C4-2B (cell line): ENCODE measurements around the gene SHB.

ENCODE experiments used
- H3K27ac ChIP-seq: fragments of 450-650 bp; 2 replicates; pipeline ENCODE4 v1.5.1; 2017
- CTCF ChIP-seq: fragments of 450-650 bp; conservative IDR thresholded peaks from 2 replicates; pipeline ENCODE4 v1.5.1; 2017; ENCODE audit warnings: mild to moderate bottlenecking
- ZFX ChIP-seq: fragments of 450-650 bp; IDR thresholded peaks from 2 replicates; pipeline ENCODE4 v1.6.1; 2017

Gene SHB

GRCh38 chr9:37906312-37907239, 162.5 kb downstream of the SHB start:
- TF ChIP-seq ZFX = no peak
- no peak for TF ChIP-seq CTCF
- H3K27ac ChIP-seq = no peak overlapping the region

GRCh38 chr9:37905776-37906175, 163.3 kb downstream of the SHB start:
- no peak overlapping the region for H3K27ac ChIP-seq
- TF ChIP-seq ZFX (no peak), CTCF (no peak)

GRCh38 chr9:37905131-37905505, 163.9 kb downstream of the SHB start:
- TF ChIP-seq CTCF = no peak
- TF ChIP-seq ZFX = no peak
- peak overlapping the region; percentile 87 for H3K27ac ChIP-seq

- TF ChIP-seq CTCF = no peak; the same call in none of the 2 replicates
- no peak for TF ChIP-seq ZFX
- H3K27ac ChIP-seq = peak overlapping the region; percentile 87
Measured at GRCh38 chr9:37904445-37905130, 164.4 kb downstream of the SHB start.

GRCh38 chr9:37903647-37904444, 165.2 kb downstream of the SHB start, which contains the start of gene SLC25A51:
TSS of gene SLC25A51 (minus strand) at chr9:37904127. CDS start at chr9:37888550, 15,577 bp downstream.
- TF ChIP-seq ZFX = peak; percentile 59
- TF ChIP-seq CTCF = peak; percentile 95
- H3K27ac ChIP-seq = peak within 1 kb of the TSS; percentile 87

GRCh38 chr9:37902796-37903646, 166.0 kb downstream of the SHB start:
- TF ChIP-seq ZFX (no peak), CTCF (no peak)
- H3K27ac ChIP-seq = peak overlapping the region; percentile 87
